Immature natural killer cell (primary cell): Measurements from ENCODE around the gene RAD9A. TPM values are rescaled to one million over a fixed set of nuclear protein-coding genes. Genes with fewer than 3 reads are reported as not detected.
A peak's percentile ranks its signal among the peaks of the same experiment; 100 is the strongest.

Source experiments
- DNase-seq, 3 donors: peaks; one replicate each; pipeline ENCODE4 v3.0.0; 2022; ENCODE audit warnings: mixed read lengths in 1 of 3
- H3K27ac Mint-ChIP-seq, 6 donors: one replicate each; pipeline ENCODE4 v1.8.0; 2020; ENCODE audit warnings: mixed read lengths in 6 of 6, mild to moderate bottlenecking in 5 of 6, inconsistent platforms in 4 of 6, moderate library complexity in 3 of 6
- H3K27me3 Mint-ChIP-seq, 3 donors: one replicate each; pipeline ENCODE4 v1.8.0; 2020 to 2021; ENCODE audit warnings: low read depth in 3 of 3, mild to moderate bottlenecking in 3 of 3, mixed read lengths in 3 of 3, moderate library complexity in 3 of 3, inconsistent platforms in 1 of 3
- H3K36me3 Mint-ChIP-seq, 3 donors: one replicate each; pipeline ENCODE4 v1.8.0; 2020; ENCODE audit warnings: mixed read lengths in 3 of 3, inconsistent platforms in 2 of 3, mild to moderate bottlenecking in 2 of 3
- H3K4me1 Mint-ChIP-seq, 2 donors: one replicate each; pipeline ENCODE4 v1.8.0; 2020; ENCODE audit warnings: inconsistent platforms in 2 of 2, mild to moderate bottlenecking in 2 of 2, mixed read lengths in 2 of 2, moderate library complexity in 1 of 2
- H3K4me3 Mint-ChIP-seq, 5 donors: one replicate each; pipeline ENCODE4 v1.8.0; 2020; ENCODE audit warnings: mild to moderate bottlenecking in 5 of 5, mixed read lengths in 5 of 5, inconsistent platforms in 3 of 5, moderate library complexity in 3 of 5
- H3K9me3 Mint-ChIP-seq, 6 donors: one replicate each; pipeline ENCODE4 v1.8.0; 2020; ENCODE audit warnings: mild to moderate bottlenecking in 6 of 6, mixed read lengths in 6 of 6, inconsistent platforms in 4 of 6, moderate library complexity in 3 of 6
- polyA plus RNA-seq, 3 donors: library from polyadenylated mRNA; unstranded; fragments of 300-500 nt; fragmentation: Illumina TruSeq; gene quantifications; one replicate each; pipeline ENCODE4 v1.2.3, GENCODE V29; 2021

The RAD9A gene
- polyA plus RNA-seq, 3 donors from 2014 or later: 10.2 to 12.8 (median 11.6) TPM

DNA sequence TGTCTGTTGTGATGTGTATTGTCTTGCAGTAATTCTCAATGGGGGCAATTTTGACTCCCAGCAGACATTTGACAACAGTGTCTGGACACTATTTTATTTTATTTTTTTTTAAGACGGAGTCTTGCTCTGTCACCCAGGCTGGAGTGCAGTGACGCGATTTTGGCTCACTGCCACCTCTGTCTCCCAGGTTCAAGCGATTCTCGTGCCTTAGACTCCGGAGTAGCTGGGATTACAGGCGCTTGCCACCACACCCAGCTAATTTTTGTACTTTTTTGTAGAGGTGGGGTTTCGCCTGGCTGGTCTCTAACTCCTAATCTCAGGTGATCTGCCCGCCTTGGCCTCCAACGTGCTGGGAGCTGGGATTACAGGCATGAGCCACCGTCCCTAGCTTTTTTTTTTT lies 37.9 kb downstream of the RAD9A start:
- no peak for DNase-seq
- Mint-ChIP-seq H3K36me3 (peaks cover 5 to 7% (median 7%) of the 10 kb centered on the region in 3 donors), H3K27ac (peak overlapping the region in 4 of 6 donors; percentile 28 to 73 (median 55)), H3K4me3 (peak overlapping the region in 4 of 5 donors; percentile 29 to 99 (median 97)), H3K27me3 (peaks cover 10 to 21% (median 15%) of the 10 kb centered on the region in 3 donors), H3K4me1 (peaks cover 55 to 63% of the 10 kb centered on the region in 2 donors), H3K9me3 (no peaks in the 10 kb centered on the region)

- peaks cover 10 to 24% (median 22%) of the 10 kb centered on the region in 3 donors for H3K27me3 Mint-ChIP-seq
- H3K9me3 Mint-ChIP-seq: no peaks in the 10 kb centered on the region
- H3K27ac Mint-ChIP-seq: peak overlapping the region; percentile 62 to 97 (median 90)
- DNase-seq: no peak
- peaks cover 61 to 74% of the 10 kb centered on the region in 2 donors for H3K4me1 Mint-ChIP-seq
- H3K36me3 Mint-ChIP-seq: peaks cover 5 to 13% (median 9%) of the 10 kb centered on the region in 3 donors
- peak overlapping the region; percentile 3 to 60 (median 46) for H3K4me3 Mint-ChIP-seq
Measured at GRCh38 chr11:67431346-67432249, 39.8 kb downstream of the RAD9A start.

- H3K4me3 Mint-ChIP-seq: peak overlapping the region; percentile 47 to 98 (median 74)
Measured at GRCh38 chr11:67432655-67433349, 41.0 kb downstream of the RAD9A start.

DNA sequence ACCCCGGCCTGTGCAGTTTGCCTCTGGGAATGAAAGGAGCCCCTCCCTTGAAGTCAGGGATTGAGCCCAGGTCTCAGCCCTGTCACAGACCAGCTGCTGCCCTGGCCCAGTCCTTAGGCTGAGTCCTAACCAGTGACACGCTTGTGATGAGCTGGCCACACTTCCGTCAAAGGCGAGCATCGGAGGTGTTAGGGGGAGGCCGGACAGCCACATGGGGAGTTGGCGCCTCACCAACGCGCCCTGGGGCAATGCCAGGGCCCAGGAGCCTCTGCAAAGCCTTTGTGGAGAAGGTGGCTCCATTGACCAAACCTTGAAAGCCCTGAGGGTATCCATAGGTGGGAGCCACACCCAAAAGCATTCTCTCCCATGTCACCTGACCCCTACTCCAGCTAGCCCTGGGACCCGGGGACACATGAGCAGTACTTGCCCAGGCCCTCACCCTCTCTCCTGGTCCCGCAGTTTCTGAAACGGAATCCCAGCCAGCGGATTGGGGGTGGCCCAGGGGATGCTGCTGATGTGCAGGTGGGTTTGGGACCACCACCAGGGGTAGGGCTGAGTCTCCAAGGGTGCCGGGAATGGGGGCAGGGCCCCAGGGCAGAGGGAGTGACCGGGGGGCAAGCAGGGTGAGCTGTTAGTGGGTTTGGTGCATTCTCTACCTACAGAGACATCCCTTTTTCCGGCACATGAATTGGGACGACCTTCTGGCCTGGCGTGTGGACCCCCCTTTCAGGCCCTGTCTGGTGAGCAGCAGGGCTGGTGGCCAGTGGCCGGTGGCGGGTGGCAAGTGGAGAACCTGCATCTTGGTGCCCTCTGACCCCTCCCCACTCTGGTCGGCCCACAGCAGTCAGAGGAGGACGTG lies 42.0 kb downstream of the RAD9A start:
- Mint-ChIP-seq H3K4me1 (peaks cover 60 to 68% of the 10 kb centered on the region in 2 donors), H3K9me3 (no peaks in the 10 kb centered on the region), H3K27ac (peak overlapping the region; percentile 86 to 97 (median 90)), H3K4me3 (peak overlapping the region; percentile 73 to 98 (median 77)), H3K27me3 (peaks cover 5 to 29% (median 26%) of the 10 kb centered on the region in 3 donors), H3K36me3 (peaks cover 5 to 16% (median 11%) of the 10 kb centered on the region in 3 donors)
- DNase-seq: peak; percentile 60 to 71 (median 70)

More at GRCh38 chr11:67432655-67433349, 41.0 kb downstream of the RAD9A start:
- peaks cover 5 to 16% (median 11%) of the 10 kb centered on the region in 3 donors for H3K36me3 Mint-ChIP-seq
- peak overlapping the region; percentile 86 to 97 (median 90) for H3K27ac Mint-ChIP-seq
- peaks cover 63 to 69% of the 10 kb centered on the region in 2 donors for H3K4me1 Mint-ChIP-seq
- DNase-seq: no peak
- H3K27me3 Mint-ChIP-seq: peaks cover 7 to 35% (median 31%) of the 10 kb centered on the region in 3 donors
- H3K9me3 Mint-ChIP-seq: no peaks in the 10 kb centered on the region

DNA sequence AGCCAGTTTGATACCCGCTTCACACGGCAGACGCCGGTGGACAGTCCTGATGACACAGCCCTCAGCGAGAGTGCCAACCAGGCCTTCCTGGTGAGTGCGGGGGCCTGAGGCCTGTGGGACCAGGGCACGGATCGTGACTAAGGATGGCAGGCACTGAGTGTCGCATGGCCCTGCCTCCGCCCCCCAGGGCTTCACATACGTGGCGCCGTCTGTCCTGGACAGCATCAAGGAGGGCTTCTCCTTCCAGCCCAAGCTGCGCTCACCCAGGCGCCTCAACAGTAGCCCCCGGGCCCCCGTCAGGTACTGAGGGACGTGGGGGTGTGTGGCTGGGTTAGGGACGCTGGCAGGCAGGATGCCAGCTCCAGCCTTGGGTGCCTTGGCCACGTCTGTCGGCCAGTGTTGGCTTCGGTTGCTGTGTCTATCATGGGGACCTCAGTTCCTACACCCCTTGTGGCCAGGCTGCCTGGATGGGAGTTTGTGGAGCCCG lies 42.7 kb downstream of the RAD9A start:
- H3K36me3 Mint-ChIP-seq: peaks cover 5 to 16% (median 11%) of the 10 kb centered on the region in 3 donors
- peaks cover 62 to 68% of the 10 kb centered on the region in 2 donors for H3K4me1 Mint-ChIP-seq
- peak overlapping the region; percentile 64 to 98 (median 77) for H3K4me3 Mint-ChIP-seq
- no peaks in the 10 kb centered on the region for H3K9me3 Mint-ChIP-seq
- peak in 1 of 3 donors; percentile 38 for DNase-seq
- H3K27me3 Mint-ChIP-seq: peaks cover 5 to 26% (median 26%) of the 10 kb centered on the region in 3 donors
- H3K27ac Mint-ChIP-seq: peak overlapping the region; percentile 70 to 97 (median 88)

- H3K9me3 Mint-ChIP-seq: no peaks in the 10 kb centered on the region
- peaks cover 5 to 26% (median 25%) of the 10 kb centered on the region in 3 donors for H3K27me3 Mint-ChIP-seq
- peak overlapping the region; percentile 84 to 95 (median 89) for H3K27ac Mint-ChIP-seq
- H3K36me3 Mint-ChIP-seq: peaks cover 5 to 16% (median 11%) of the 10 kb centered on the region in 3 donors
- peak overlapping the region; percentile 89 to 98 (median 97) for H3K4me3 Mint-ChIP-seq
- peaks cover 70 to 72% of the 10 kb centered on the region in 2 donors for H3K4me1 Mint-ChIP-seq
- DNase-seq: no peak
Measured at GRCh38 chr11:67435031-67435726, 43.4 kb downstream of the RAD9A start.

DNA sequence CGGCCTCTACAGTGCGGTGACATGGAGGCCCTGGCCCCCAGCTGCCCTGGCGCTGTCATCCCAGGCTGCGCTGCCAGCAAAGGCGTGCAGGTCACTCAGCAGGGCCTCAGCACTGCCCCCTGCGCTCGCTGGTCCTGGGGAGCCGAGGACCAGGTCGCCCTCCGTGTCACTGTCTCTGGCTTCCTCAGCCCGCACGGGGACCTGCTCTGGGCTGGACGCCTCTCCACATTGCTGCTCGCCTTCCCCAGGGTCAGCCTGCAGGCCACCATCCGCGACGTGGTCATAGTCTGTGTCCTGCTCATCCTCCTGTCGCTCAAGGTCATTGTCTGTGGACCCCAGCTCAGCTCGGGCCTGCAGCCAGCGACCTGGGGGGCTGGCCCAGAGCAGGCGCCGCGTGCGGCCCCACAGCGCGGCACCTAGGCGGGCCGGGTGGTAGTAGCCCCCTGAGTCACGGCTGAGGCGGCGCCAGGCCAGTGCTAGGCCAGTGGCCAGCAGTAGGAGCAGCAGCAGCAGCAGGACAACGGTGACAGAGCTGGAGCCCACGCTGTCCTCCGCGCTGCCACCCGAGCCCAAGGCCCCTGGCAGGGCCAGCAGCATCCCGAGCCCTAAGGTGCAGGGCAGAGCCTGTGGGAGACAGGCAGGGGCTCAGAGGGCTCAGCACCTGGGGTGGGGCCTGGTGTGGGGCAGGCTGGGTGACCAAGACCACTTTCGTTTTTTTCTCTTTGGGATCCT lies 44.1 kb downstream of the RAD9A start:
- peaks cover 5 to 26% (median 24%) of the 10 kb centered on the region in 3 donors for H3K27me3 Mint-ChIP-seq
- no peak for DNase-seq
- H3K9me3 Mint-ChIP-seq: no peaks in the 10 kb centered on the region

GRCh38 chr11:67436459-67437081 lies 44.8 kb downstream of the RAD9A start:
- Mint-ChIP-seq H3K27me3 (peaks cover 5 to 26% (median 24%) of the 10 kb centered on the region in 3 donors), H3K4me3 (peak overlapping the region; percentile 89 to 98 (median 97)), H3K36me3 (peaks cover 5 to 16% (median 11%) of the 10 kb centered on the region in 3 donors), H3K9me3 (no peaks in the 10 kb centered on the region), H3K27ac (peak overlapping the region; percentile 83 to 96 (median 94)), H3K4me1 (peaks cover 77 to 81% of the 10 kb centered on the region in 2 donors)
- DNase-seq: peak in 1 of 3 donors; percentile 46

More for the DNA sequence above, 44.1 kb downstream of the RAD9A start:
- peak overlapping the region; percentile 86 to 96 (median 94) for H3K27ac Mint-ChIP-seq
- H3K36me3 Mint-ChIP-seq: peaks cover 5 to 16% (median 11%) of the 10 kb centered on the region in 3 donors
- peaks cover 72 to 76% of the 10 kb centered on the region in 2 donors for H3K4me1 Mint-ChIP-seq
- H3K4me3 Mint-ChIP-seq: peak overlapping the region; percentile 89 to 98 (median 97)

DNA sequence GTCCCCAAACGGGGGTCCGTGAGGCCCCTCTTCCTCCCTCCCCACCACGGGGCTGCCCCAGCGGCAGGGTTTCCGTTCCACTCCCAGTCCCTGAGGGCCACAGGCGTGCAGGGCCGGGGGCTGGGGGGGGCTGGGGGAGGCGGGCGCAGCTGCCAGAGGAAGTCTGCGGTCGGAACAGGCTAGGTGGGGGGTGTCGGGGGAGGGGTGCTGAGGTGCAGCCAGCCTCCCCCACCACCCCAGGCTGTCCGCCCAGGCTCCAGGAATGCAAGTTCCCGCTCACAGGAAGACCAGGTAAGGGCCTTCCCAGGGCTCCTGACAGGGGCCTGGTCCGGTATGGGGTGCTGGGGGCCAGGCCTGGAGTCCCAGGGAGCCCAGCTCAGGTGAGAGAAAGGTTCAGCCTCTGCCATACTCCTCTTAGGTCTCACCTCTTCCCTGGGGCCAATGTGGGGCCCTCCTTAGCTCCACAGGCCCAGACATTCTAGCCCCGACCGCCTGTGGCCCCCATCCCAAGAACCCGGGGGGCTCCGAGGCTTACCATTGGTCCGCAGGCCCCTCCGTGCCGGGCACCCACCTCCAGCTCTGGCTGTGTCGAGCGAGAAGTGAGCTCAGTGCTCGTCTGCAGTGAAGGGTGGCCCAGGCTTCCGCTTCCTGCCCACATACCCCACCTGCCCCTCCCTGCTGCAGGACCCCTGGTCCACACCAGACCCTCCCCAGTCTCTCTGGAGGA lies 45.5 kb downstream of the RAD9A start, which contains the start of gene PTPRCAP:
Gene PTPRCAP (minus strand): TSS at position 601 of the 727 bp plus-strand sequence. CDS start 63 bp downstream, at position 538.
- Mint-ChIP-seq H3K27ac (peak within 1 kb of the TSS; percentile 83 to 96 (median 94)), H3K36me3 (peaks cover 1 to 9% (median 5%) of the 10 kb centered on the region in 3 donors), H3K9me3 (no peaks in the 10 kb centered on the region), H3K27me3 (peaks cover 2 to 25% (median 24%) of the 10 kb centered on the region in 3 donors), H3K4me1 (peaks cover 76 to 79% of the 10 kb centered on the region in 2 donors), H3K4me3 (peak within 1 kb of the TSS; percentile 89 to 98 (median 97))
- DNase-seq: peak; percentile 78 to 84 (median 81)

DNA sequence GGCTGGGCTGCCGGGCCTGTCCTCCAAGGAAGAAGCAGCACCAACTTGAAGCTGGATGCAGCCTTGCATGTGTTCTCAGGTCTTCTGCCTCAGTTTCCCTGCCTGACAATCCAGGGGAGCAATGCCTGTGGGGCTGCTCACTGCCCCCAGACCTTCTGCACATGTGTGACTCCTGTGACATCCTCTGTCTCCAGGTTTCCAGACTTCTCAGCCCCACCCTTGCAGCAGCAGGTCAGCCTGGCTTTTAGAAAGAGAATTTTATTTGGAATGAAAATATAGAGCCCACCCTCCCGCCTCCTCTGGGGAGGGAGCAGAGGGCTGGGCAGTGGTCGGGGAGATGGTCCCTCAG lies 46.0 kb downstream of the RAD9A start:
- Mint-ChIP-seq H3K36me3 (peaks cover 0 to 9% (median 4%) of the 10 kb centered on the region in 3 donors), H3K9me3 (no peaks in the 10 kb centered on the region), H3K4me1 (peaks cover 76 to 79% of the 10 kb centered on the region in 2 donors), H3K27me3 (peaks cover 0 to 28% (median 21%) of the 10 kb centered on the region in 3 donors), H3K4me3 (peak overlapping the region; percentile 89 to 98 (median 97)), H3K27ac (peak overlapping the region; percentile 83 to 95 (median 92))
- no peak for DNase-seq
